Umbilical cord (tissue), 2 donors: ENCODE data around the gene RPS25. TPM values are rescaled to one million over a fixed set of nuclear protein-coding genes. Genes with fewer than 3 reads are reported as not detected.
"Not testable (repeated sequence)": the region's sequence is repeated elsewhere in the genome, so short reads cannot be mapped to it uniquely, and the experiment has no call there.

Source experiments
- DNase-seq: peaks from one replicate; pipeline ENCODE4 v3.0.0-alpha.2; 2015; ENCODE audit warnings: low spot score
- total RNA-seq: library from RNA; depleted of rRNA; stranded (reverse); fragments of >200 nt; gene quantifications from one replicate; pipeline ENCODE4 v1.2.3, GENCODE V29; 2014; ENCODE audit warnings: low replicate concordance; ENCODE audit not compliant: insufficient read depth

The RPS25 gene
- total RNA-seq, 1 donor from 2014 or later = 2,427 TPM

DNA sequence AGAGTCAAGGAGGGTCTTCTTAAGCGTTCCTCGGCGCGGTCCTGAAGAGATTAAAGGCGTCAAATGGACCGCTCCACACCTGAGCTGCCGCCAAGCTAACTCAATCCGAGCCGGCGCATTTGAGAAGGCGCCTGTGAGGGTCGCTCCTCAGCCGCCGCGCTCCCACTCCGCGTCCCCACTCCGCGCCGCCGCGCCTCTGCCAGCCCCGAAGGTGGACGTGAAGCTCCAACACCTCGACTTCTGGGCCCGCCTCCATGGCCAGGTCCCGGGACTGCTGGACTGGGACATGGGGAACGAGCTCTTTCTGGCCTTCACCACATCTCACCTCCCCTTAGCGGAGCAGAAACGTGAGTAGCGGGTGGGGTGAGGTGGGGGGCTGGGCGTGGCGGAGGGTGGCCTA, 46.5 kb downstream of the RPS25 start, which contains the start of gene FOXR1:
FOXR1 (plus strand) TSS at position 116 of the 400 bp plus-strand sequence; CDS start at position 287, 171 bp downstream.
- DNase-seq = no peak

DNA sequence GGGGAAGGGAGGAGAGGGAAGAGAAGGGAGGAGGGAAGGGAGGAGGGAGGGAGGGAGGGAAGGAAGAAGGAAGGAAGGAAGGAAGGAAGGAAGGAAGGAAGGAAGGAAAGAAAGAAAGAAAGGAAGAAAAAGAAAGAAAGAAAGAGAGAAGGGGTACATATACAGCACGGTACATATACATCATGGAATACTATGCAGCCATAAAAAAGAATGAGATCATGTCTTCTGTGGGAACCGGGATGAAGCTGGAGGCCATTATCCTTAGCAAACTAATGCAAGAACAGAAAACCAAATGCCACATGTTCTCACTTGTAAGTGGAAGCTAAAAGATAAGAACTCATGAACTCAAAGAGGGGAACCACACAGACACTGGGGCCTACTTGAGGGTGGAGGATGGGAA, 48.6 kb downstream of the RPS25 start:
- not testable (repeated sequence) for DNase-seq

Other genes starting within 250 kb of the RPS25 start
- 126 TPM for gene DDX6, start 227.2 kb downstream of the RPS25 start, total RNA-seq
- gene CXCR5, start 134.5 kb downstream of the RPS25 start, total RNA-seq = 0.48 TPM
- 15.9 TPM for gene BCL9L, start 92.4 kb downstream of the RPS25 start, total RNA-seq
- not detected for gene UPK2, start 62.0 kb downstream of the RPS25 start, total RNA-seq
- not detected for gene FOXR1, start 46.6 kb downstream of the RPS25 start, total RNA-seq
- 44.1 TPM for gene CENATAC, start 20.2 kb downstream of the RPS25 start, total RNA-seq
- gene TRAPPC4, start 423 bp upstream of the RPS25 start, total RNA-seq = 62.6 TPM
- gene SLC37A4, start 12.5 kb upstream of the RPS25 start, total RNA-seq = 18.5 TPM
- 31.5 TPM for gene HYOU1, start 38.9 kb upstream of the RPS25 start, total RNA-seq
- 12.8 TPM for gene VPS11, start 49.5 kb upstream of the RPS25 start, total RNA-seq
- gene HMBS, start 66.5 kb upstream of the RPS25 start, total RNA-seq = 30.1 TPM
- 29.9 TPM for gene DPAGT1, start 83.5 kb upstream of the RPS25 start, total RNA-seq
- gene C2CD2L, start 89.0 kb upstream of the RPS25 start, total RNA-seq = 1.9 TPM
- 44.8 TPM for gene HINFP, start 103.2 kb upstream of the RPS25 start, total RNA-seq
- 0.96 TPM for gene ABCG4, start 130.7 kb upstream of the RPS25 start, total RNA-seq
- gene NLRX1, start 150.4 kb upstream of the RPS25 start, total RNA-seq = 12.0 TPM
- gene NHERF4, start 167.1 kb upstream of the RPS25 start, total RNA-seq = not detected
- gene CBL, start 188.0 kb upstream of the RPS25 start, total RNA-seq = 11.3 TPM